ENCODE data around the gene PAX9. TPM values are rescaled to one million over a fixed set of nuclear protein-coding genes. Genes with fewer than 3 reads are reported as not detected.
"Not testable (repeated sequence)": the region's sequence is repeated elsewhere in the genome, so short reads cannot be mapped to it uniquely, and the experiment has no call there.

PAX9 gene
- total RNA-seq, 1 donor from 2014 or later = 5.3 TPM

DNA sequence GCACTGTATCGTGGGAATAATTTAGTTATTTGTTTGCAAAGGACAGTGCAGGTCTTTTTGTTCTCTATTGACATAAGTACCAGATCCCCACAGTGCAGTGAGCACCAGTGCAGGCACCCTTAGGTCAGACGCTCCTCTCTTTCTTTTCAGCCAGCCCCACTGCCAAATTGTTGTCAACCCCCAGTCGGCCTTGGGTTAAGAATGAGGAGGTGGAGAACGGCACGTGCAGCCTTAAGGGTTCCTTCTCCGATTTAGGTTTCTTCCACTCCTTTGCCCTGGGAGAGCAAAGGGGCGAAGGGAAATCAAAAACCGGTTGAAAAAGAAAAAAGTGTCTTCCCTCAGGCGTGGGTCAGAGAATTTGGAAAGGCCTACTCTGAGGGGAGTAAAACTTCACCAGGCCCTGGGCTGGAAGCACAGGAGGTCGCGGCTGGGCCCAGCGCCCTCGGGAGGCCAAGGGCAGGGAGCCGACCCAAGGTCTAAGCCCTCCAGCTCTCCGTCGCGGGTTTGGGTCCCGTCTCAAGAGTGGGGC is 4.3 kb downstream of the PAX9 start:
- DNase-seq (ENCODE audit: low spot score) (no peak), ATAC-seq (no peak)
- intact Hi-C loops (cut with DNase I) = no loop called here

DNA sequence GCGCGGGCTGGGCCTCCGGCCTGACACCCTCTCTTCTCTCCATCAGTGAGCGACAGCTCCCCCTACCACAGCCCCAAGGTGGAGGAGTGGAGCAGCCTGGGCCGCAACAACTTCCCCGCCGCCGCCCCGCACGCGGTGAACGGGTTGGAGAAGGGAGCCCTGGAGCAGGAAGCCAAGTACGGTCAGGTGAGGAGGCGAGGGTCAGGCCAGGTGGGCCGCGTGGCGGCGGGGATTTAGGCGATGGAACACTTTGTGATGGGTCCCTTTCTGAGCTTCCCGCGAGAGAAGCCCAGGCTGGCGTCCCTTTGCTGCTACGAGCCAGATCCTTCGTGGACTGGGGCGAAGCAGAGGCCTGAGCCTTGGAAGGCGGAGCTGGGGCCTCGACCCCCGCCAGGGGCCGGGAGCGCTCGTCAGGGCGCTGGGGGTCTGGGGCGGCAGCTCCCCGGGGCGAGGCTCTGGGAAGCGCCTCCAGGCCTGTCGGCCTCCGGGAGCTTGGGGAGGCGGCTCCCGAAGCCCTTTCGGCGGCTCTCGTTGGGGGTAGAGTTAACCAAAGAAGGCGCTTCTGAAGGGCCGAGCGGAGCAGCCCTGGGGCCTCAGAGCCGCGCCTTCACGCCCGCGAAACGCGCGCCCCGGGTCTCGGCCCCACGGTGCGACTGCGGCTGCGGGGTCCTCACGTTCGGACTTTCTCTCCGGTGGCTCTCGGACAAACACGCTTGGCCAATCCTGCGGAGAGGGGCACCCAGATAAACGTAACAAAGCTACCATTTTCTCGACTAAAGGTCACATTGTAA is 5.0 kb downstream of the PAX9 start:
- ATAC-seq (no peak), DNase-seq (ENCODE audit: low spot score) (no peak)
- intact Hi-C loops (cut with DNase I) = no loop called here

DNA sequence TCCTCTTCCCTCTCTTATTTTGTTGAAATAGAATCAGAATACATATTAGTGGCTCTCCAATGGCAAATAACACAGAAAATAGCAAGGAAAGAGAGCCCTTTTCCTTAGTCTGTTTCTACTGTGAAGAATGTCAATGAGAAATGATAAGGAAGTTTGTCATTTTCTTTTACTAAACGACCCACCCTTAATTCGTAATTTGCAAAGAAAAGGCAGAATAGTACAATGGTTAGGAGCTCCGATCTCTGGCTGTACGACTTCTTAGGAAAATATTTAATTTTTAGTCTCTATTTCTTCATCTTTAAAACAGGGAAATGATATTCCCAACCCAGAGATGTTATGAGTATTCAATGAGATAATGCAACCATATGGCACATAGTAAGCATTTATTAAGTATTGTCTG is 6.0 kb downstream of the PAX9 start:
- intact Hi-C loops (cut with DNase I) = no loop called here
- DNase-seq (ENCODE audit: low spot score) (no peak), ATAC-seq (no peak)

DNA sequence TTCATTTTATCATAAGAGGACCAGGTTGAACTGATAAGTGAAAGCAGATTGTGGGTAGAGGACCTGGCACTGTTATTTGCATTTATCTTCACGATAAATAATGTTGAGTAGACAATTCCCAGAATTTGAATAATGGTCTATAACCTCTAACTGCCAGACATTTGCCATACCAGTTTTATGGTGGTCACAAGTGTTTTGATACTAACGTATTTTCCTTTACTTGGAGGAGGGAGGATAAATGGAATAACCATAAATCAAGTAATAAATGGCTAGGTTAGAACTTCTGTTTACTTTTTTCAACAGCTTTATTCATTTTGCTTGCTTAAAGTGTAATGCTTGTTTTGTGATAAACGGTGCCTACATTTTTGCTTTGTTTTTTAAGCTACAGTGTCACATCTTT is 9.5 kb downstream of the PAX9 start:
- ATAC-seq (no peak), DNase-seq (ENCODE audit: low spot score) (no peak)
- intact Hi-C loops (cut with DNase I) = no loop called here

DNA sequence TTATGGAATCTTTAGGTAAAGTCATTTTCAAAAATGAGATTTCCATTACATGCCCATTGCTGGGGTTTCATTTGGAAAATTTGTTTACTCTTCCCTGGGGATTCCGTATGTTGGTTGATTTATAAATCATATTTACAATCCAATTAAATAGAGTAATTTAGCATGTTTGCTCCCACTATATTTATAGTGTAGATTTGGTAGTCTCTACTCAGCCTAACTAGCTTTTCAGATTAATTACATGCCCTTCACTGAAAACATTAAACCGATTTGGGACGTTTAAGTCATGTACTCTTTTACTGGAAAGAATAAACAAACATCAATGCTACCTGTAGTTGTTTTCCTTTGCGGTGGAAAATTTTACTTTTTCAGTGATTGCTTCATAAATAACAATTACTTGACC is 10.4 kb downstream of the PAX9 start:
- no peak for DNase-seq (ENCODE audit: low spot score)
- ATAC-seq = no peak
- intact Hi-C loops (cut with DNase I) = no loop called here

DNA sequence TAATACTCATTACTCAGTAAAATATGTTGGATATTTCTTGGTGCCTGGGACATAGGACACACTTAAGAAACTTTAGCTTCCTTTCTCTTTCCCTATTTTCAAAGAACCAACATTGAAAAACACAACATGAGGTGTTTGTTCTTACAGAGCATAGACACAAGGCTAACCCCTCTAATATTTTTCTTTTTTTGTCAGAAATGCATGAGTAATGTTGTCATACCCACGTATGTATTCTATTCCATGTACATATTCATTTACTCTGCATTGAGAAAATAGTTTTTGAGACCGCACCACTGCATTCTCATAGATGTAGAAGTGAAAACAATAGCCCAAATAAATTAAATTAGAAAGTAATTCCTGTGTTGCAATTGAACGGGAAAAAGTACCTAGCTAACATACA is 13.0 kb downstream of the PAX9 start:
- no peak for ATAC-seq
- no peak for DNase-seq (ENCODE audit: low spot score)
- intact Hi-C loops (cut with DNase I) = no loop called here

DNA sequence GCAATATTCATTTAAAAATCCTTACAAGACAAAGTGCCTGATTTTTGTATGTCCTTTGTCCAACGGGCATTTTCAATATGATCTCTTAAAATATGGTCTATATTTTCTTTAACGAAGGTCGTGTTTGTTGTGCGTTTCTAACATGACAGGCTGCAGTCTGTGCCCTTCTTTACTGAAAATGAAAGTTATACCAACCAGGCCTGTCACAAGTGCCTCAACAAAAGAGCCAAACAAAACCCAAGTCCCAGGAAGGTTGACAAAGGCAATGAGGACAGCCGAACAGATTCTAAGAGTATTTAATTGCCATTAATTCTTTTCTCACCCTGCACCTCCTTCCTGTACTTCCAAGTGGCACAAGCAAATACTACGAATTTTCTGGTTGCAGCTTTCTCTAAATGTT is 13.9 kb downstream of the PAX9 start:
- no peak for DNase-seq (ENCODE audit: low spot score)
- intact Hi-C loops (cut with DNase I) = no loop called here
- no peak for ATAC-seq

DNA sequence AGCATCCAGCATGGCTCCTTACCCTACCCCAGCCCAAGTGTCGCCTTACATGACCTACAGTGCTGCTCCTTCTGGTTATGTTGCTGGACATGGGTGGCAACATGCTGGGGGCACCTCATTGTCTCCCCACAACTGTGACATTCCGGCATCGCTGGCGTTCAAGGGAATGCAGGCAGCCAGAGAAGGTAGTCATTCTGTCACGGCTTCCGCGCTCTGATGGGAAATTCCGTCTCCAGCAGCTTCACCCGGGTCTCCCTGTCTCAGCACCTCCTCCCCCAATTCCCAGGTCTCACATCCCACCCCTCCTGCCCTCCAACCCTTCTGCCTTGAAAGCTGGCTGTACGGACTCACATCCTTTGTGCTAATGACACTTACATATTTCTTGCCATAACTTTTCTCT is 14.6 kb downstream of the PAX9 start:
- ATAC-seq (no peak), DNase-seq (ENCODE audit: low spot score) (no peak)
- intact Hi-C loops (cut with DNase I) = no loop called here

DNA sequence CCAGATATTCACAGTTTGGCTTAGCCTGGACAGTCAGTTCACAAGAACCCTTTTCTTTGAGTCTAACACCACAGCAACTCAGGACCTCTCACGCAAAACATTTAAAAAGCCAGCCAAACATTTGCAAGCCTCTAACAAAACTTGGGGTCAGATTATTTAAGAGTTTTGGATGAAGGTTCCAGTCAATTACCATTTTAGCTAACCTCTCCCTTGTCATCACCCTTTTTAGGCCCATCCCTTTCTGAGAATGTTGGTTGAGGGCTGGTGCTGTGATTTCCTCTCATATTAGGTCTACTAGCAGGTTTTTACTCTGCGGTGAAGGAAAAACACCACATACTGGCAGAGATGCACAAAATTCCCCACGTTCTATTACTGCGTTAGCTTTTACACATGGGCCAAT is 20.7 kb downstream of the PAX9 start:
- intact Hi-C loops (cut with DNase I) = no loop called here
- ATAC-seq (no peak), DNase-seq (ENCODE audit: low spot score) (no peak)

DNA sequence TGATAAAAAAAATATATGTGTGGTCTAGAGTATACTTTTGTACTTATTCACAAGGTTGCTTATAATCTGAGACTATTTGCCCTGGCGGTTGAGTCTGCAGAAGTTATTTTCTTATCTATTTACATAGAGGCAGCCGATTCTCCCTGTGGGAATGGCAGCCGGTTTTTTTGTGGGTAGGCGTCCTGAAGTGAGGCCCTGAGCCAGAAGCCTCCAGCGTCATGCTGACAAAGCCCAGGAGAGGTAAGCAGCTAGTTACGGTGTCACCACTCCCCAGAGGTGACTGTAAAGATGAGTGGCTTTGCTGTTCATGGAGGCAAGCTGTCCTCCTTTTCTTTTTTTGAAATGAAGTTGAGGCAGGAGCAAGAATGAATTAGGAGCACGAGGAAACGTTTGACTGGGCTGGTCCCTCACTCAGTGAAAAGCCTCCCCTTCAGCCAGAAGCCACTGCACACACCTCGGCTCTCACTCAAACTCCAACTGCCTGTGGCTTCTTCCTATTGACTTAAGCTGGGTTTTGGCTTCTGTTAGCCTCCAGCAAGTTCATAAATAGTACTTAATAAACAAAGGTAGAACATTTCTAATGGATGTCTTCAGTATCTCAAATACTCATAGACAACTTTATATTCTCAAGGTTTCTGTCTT is 21.5 kb downstream of the PAX9 start:
- intact Hi-C loops (cut with DNase I) = no loop called here
- DNase-seq (ENCODE audit: low spot score) = no peak
- ATAC-seq = no peak

DNA sequence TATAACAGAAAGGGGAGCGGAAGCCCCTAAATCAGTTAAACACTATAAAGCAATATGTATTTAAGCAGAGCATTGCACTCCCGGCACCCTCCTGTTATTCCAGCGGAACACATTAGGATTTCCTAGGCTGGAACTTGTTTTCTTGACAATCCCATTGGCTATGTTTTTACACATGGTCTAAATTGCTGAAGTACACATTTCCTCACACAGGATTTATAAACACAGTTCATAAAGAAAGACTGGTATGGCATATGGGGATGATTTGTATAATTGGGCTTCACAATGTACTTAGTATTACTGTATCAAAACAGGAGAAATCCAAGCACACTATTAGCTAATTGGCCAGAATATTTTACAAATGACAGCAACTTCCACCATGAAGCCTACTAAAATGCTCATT is 23.3 kb downstream of the PAX9 start:
- DNase-seq (ENCODE audit: low spot score) (no peak), ATAC-seq (no peak)
- intact Hi-C loops (cut with DNase I) = no loop called here

DNA sequence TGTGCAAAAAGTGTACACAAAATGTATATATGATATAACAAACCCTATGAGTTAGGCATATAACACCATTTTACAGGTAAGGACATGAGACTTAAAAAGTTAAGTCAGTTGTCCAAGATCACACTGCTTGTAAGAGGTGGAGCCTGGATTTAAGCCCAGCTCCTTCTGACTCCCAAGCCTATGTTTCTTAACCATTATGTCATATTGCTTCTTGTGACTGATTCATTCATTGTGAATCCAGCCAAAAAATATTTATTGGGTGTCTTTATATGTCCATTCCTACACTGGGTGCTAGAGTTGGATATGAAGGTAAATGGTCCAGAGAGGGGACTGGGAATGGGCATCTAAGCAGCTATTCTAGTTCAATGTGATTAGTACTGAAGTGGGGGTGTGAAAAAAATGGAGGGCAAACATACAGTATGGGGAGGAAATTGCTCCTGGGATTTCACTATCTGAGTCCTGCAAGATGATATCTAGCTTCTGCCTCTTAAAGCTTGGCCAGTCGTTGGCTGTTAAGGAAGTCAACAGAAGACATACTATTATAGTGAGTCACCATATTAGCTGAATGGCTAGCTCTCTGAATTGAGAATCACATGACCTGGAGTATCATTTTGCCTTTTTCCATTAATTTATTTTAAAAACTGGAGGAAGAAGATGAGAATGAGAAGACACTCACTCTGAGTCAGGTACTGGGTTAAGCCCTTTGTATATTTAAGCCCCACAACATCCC is 28.8 kb downstream of the PAX9 start:
- intact Hi-C loops (cut with DNase I) = no loop called here
- ATAC-seq (no peak), DNase-seq (ENCODE audit: low spot score) (no peak)

DNA sequence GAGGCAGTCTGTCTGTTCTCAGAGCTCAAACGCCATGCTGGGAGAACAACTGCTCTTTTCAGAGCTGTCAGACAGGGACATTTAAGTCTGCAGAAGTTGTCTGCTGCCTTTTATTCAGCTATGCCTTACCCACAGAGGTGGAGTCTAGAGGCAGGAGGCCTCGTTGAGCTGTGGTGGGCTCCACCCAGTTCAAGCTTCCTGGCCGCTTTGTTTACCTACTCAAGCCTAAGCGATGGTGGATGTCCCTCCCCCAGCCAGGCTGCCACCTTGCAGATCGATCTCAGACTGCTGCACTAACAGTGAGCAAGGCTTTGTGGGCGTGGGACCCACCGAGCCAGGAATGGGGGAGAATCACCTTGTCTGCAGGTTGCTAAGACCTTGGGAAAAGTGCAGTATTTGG is 37.8 kb downstream of the PAX9 start:
- intact Hi-C loops (cut with DNase I); DNase-seq (ENCODE audit: low spot score): not testable (repeated sequence)

DNA sequence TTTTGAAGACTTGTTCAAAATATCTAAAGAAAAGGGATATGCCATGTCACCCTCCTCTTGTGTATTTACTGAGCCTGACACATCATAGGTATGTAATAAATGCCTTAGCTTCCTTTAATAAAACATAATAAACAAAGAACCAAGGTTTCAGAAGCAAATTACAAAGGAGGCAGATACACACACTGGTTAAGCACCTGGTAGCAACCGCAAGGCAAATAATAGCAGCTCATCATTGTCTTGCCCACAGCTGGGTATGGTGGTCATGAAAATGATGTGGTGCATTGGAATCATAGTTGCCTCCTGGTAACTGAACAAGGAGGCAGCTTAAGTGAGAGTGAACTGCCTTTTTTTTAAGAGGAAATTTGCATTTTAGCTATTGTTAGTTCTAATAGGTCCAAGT is 39.0 kb downstream of the PAX9 start:
- DNase-seq (ENCODE audit: low spot score) (no peak), ATAC-seq (no peak)
- intact Hi-C loops (cut with DNase I) = no loop called here

More for the DNA sequence above, 37.8 kb downstream of the PAX9 start:
- ATAC-seq = not testable (repeated sequence)

DNA sequence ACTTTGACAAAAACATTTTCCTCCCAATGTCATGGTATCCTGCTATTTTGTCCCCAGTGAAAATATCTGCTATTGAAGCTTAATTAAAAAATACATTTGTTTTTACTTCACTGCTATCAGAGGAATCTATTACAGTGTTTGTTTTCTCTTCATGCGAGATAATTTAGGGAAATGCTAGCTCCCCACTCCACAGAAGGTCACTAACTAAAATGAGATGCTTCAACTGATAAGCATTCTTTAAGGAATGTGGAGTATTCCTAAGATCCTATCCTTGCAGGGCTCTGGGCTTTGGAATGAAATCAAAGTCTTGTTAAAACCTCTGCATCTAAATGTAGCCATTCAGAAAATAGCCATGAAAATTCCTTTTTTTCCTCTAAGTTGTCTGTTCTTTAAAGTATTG is 39.5 kb downstream of the PAX9 start:
- no peak for DNase-seq (ENCODE audit: low spot score)
- ATAC-seq = no peak

DNA sequence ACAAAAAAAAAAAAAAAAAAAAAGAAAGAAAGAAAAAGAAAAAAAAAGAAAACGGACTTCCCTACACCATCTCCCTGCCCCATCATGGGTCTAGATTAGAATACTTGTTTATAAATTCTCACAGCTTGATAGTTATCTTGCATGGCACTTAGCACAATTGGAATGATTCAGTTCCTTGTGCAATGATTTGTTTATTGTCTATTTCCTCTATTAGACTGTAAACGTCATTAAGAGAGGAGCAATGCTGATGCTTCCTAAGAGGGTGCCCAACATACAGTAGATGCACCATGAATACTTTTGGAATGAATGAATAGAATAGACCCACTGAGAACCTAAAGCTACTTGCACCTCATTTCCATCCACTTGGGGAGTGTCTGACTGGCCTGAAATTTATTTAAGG is 40.8 kb downstream of the PAX9 start:
- intact Hi-C loops (cut with DNase I) = no loop called here
- ATAC-seq = no peak

More for the DNA sequence above, 39.5 kb downstream of the PAX9 start:
- intact Hi-C loops (cut with DNase I) = no loop called here

DNA sequence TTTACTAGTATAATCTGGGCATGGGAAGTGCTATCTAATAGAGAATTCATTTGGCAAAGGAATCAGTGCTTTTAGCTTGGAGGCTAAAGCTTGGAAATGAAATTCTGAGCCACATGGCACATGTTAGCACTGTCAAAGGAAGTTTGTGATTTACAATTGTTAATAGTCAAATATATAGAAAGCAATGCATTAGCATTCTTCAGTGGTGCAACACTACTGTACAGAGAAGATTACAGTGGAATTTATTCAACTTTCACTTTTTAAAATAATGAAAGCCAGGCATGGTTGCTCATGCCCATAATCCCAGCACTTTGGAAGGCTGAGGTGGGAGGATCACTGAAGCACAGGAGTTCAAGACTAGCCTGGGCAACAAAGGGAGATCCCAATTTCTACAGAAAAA is 45.9 kb downstream of the PAX9 start:
- ATAC-seq (no peak), DNase-seq (ENCODE audit: low spot score) (no peak)

More for the DNA sequence above, 40.8 kb downstream of the PAX9 start:
- no peak for DNase-seq (ENCODE audit: low spot score)

DNA sequence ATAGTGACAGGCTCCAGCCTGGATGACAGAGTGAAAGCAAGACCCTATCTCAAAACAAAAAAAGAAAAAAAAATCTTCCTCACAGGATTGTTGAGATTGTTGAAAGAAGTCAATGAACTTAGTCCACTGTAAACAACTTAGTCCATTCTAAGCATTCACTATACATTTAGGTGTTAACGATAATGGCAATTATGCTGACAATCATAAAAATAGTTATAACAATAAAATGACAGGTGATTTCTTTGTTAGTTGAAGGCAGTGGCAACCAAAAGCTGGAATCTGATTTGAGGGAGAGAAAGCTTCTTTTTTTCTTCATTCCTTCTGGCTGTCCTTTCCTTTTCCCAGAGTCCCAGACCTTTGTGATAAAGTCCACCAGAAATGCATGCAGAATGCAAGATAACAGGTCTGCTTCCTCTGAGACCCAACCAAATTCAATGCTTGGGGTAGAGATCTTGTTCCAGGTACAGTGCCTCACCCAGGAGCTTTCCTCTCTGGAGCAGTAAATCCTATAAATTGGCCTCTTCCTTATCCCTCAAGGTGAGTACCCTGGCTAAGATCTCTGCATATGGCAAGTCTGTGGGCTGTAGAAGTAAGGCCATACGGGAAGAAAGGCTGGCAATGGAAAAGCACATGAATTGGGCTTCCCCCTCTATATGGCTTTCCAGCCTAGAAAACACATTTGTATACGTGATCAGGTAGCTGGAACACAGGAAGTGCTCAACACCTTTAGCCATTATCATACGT is 52.5 kb downstream of the PAX9 start:
- no peak for DNase-seq (ENCODE audit: low spot score)
- no peak for ATAC-seq
- intact Hi-C loops (cut with DNase I) = no loop called here

More for the DNA sequence above, 45.9 kb downstream of the PAX9 start:
- intact Hi-C loops (cut with DNase I) = loop anchor here (5.0 kb wide), 1 partner anchor 675 kb away; no protein-coding TSS in a partner anchor

DNA sequence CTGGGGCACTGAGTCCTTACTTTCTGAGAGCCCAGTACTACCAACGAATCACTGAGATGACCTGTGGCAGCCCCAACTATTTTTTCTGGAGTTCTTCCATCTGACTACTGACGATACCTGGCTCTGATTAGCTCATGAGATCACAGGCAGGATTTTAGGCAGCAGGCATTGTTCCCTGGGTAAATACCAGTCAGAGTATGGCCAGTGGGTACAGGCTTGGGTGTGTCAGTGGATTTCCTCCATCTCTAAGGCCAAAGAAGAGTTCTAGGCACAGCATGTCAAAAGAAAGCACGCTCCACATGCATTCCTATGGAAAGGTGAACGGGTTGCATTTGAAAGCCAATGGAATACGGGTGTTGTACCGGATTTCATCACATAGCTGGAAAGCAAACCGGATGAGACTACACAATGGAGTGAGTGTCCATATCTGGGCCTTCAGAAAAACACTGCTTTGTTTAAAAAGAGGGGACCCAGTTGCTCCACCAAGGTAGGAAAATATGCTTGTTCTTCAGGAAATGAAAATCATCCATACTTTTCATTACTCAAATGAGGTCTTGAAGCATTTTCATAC is 55.0 kb downstream of the PAX9 start:
- no peak for ATAC-seq
- intact Hi-C loops (cut with DNase I) = no loop called here
- no peak for DNase-seq (ENCODE audit: low spot score)

Measured in sciatic nerve (tissue), 2 donors.